PFSK-1 (cell line): ENCODE measurements around the gene CCDC82.

Experiments
- SIN3A ChIP-seq: IDR thresholded peaks from 2 replicates; pipeline ENCODE4 v1.6.1; 2012; ENCODE audit warnings: mild to moderate bottlenecking, low read length, moderate library complexity, borderline replicate concordance; ENCODE audit not compliant: insufficient read depth
- TAF1 ChIP-seq: IDR thresholded peaks from 2 replicates; pipeline ENCODE4 v1.6.1; 2012; ENCODE audit warnings: low read length, control low read depth, borderline replicate concordance; ENCODE audit not compliant: insufficient read depth

GRCh38 chr11:96335388-96335787, 54.3 kb downstream of the CCDC82 start:
- no peak for TF ChIP-seq SIN3A
- no peak for TF ChIP-seq TAF1
